A673 (cell line): ENCODE measurements around the gene GZF1. TPM values are rescaled to one million over a fixed set of nuclear protein-coding genes. Genes with fewer than 3 reads are reported as not detected.

Experiments
- BruUV-seq: library from RNA; stranded (reverse); fragments of 400-500 nt; replicated peaks from 2 replicates; lab custom pipeline; 2021; lab: Mats Ljungman, UMichigan
- CTCF ChIA-PET: fragments of 300-600 bp; sonication (Branson Sonifier 250); formaldehyde crosslinking; loops from one replicate; lab custom pipeline; 2022; ENCODE audit warnings: antibody characterized with exemption; lab: Charles Lee
- POLR2A ChIA-PET: fragments of 300-600 bp; sonication (Branson Sonifier 250); formaldehyde crosslinking; loops from one replicate; lab custom pipeline; 2022; ENCODE audit warnings: antibody characterized with exemption; ENCODE audit not compliant: low non-redundant PET; lab: Charles Lee
- DNase-seq: peaks from one replicate; pipeline ENCODE4 v3.0.0-alpha.2; 2015; ENCODE audit warnings: low spot score
- H3K27ac ChIP-seq: fragments of 200-600 bp; sonication (generic); 2 replicates; pipeline ENCODE4 v1.5.1; 2016; ENCODE audit warnings: mixed run types, low read depth, mild to moderate bottlenecking, mixed read lengths, antibody characterized with exemption, low read length; ENCODE audit not compliant: poor library complexity, severe bottlenecking
- H3K27me3 ChIP-seq: fragments of 200-600 bp; sonication (generic); replicated peaks from 2 replicates; pipeline ENCODE4 v1.6.1; 2017; ENCODE audit warnings: mixed run types, low read depth, mild to moderate bottlenecking, mixed read lengths, antibody characterized with exemption, low read length; ENCODE audit not compliant: insufficient read depth, poor library complexity
- H3K36me3 ChIP-seq: fragments of 200-600 bp; sonication (generic); 2 replicates; pipeline ENCODE4 v1.6.1; 2016; ENCODE audit warnings: mixed run types, mild to moderate bottlenecking, mixed read lengths, antibody characterized with exemption, low read length; ENCODE audit not compliant: insufficient read depth, poor library complexity, severe bottlenecking
- H3K4me1 ChIP-seq: fragments of 200-600 bp; sonication (generic); 2 replicates; pipeline ENCODE4 v1.6.1; 2017; ENCODE audit warnings: mixed run types, mild to moderate bottlenecking, mixed read lengths, antibody characterized with exemption, low read length; ENCODE audit not compliant: insufficient read depth, poor library complexity, severe bottlenecking
- H3K4me3 ChIP-seq: fragments of 200-600 bp; sonication (generic); 2 replicates; pipeline ENCODE4 v1.5.1; 2016; ENCODE audit warnings: low read depth, mixed run types, mild to moderate bottlenecking, mixed read lengths, low read length; ENCODE audit not compliant: poor library complexity, severe bottlenecking
- H3K9me3 ChIP-seq: fragments of 200-600 bp; sonication (generic); 2 replicates; pipeline ENCODE4 v1.6.1; 2016; ENCODE audit warnings: mixed run types, low read depth, mild to moderate bottlenecking, mixed read lengths, antibody characterized with exemption, low read length; ENCODE audit not compliant: poor library complexity, severe bottlenecking
- CTCF ChIP-seq: fragments of 300-800, 200-600 bp; sonication (generic); conservative IDR thresholded peaks from 2 replicates; pipeline ENCODE4 v1.5.1; 2017; ENCODE audit warnings: low read depth, mild to moderate bottlenecking, antibody characterized with exemption, low read length, moderate library complexity, mixed read lengths
- EZH2 ChIP-seq: fragments of 200-600 bp; sonication (generic); IDR thresholded peaks from 2 replicates; pipeline ENCODE4 v1.6.1; 2017; ENCODE audit warnings: borderline replicate concordance, low read depth, mild to moderate bottlenecking, mixed read lengths, antibody characterized with exemption, low read length; ENCODE audit not compliant: poor library complexity, severe bottlenecking
- intact Hi-C: fragments of 100-400 bp; cut with micrococcal nuclease; formaldehyde crosslinking; loops from one replicate; pipeline ENCODE4 v1.10.0; 2022; ENCODE audit not compliant: unreplicated experiment
- total RNA-seq: library from RNA; stranded (reverse); gene quantifications from 2 replicates; pipeline ENCODE4 v1.2.3, GENCODE V29; 2021

Gene GZF1
- total RNA-seq, 1 experiment from 2014 or later, result 13.7 TPM

- CTCF ChIA-PET, result no interaction called here
- intact Hi-C loops, result no loop called here
- DNase-seq, result no peak
- BruUV-seq, result no TSS peak
- H3K4me1 ChIP-seq, result no peaks in the 10 kb centered on the region
- POLR2A ChIA-PET, result no interaction called here
- peaks cover 35% of the 10 kb centered on the region for H3K36me3 ChIP-seq
- TF ChIP-seq EZH2 (no peak), CTCF (no peak)
- H3K27me3 ChIP-seq, result no peaks in the 10 kb centered on the region
- H3K4me3 ChIP-seq, result no peak overlapping the region
- H3K9me3 ChIP-seq, result no peaks in the 10 kb centered on the region
- no peak overlapping the region for H3K27ac ChIP-seq
Measured at GRCh38 chr20:23391707-23392310, 29.8 kb downstream of the GZF1 start.

- peaks cover 23% of the 10 kb centered on the region for H3K36me3 ChIP-seq
- H3K4me3 ChIP-seq, result no peak overlapping the region
- H3K27ac ChIP-seq, result no peak overlapping the region
- no peak for DNase-seq
- POLR2A ChIA-PET, result no interaction called here
- H3K4me1 ChIP-seq, result no peaks in the 10 kb centered on the region
- no peaks in the 10 kb centered on the region for H3K9me3 ChIP-seq
- intact Hi-C loops, result no loop called here
- TF ChIP-seq CTCF (no peak), EZH2 (no peak)
- no TSS peak for BruUV-seq
- CTCF ChIA-PET, result no interaction called here
- no peaks in the 10 kb centered on the region for H3K27me3 ChIP-seq
Measured at GRCh38 chr20:23393996-23394775, 32.2 kb downstream of the GZF1 start.

- POLR2A ChIA-PET, result no interaction called here
- peaks cover 18% of the 10 kb centered on the region for H3K36me3 ChIP-seq
- H3K27ac ChIP-seq, result no peak overlapping the region
- intact Hi-C loops, result no loop called here
- no peaks in the 10 kb centered on the region for H3K4me1 ChIP-seq
- H3K27me3 ChIP-seq, result no peaks in the 10 kb centered on the region
- peak; percentile 6 for DNase-seq
- TF ChIP-seq EZH2 (no peak), CTCF (no peak)
- BruUV-seq, result no TSS peak
- H3K4me3 ChIP-seq, result no peak overlapping the region
- CTCF ChIA-PET, result no interaction called here
- no peaks in the 10 kb centered on the region for H3K9me3 ChIP-seq
Measured at GRCh38 chr20:23396950-23397627, 35.1 kb downstream of the GZF1 start.
